Common myeloid progenitor, CD34-positive (primary cell): Measurements from ENCODE around the gene USH2A.

ENCODE experiments used
- CTCF ChIA-PET: fragments of 350-600 bp; sonication (Branson Sonifier 250); formaldehyde crosslinking; loops from one replicate; lab custom pipeline; 2021; ENCODE audit warnings: antibody characterized with exemption; lab: Charles Lee
- POLR2A ChIA-PET: fragments of 350-600 bp; sonication (Branson Sonifier 250); formaldehyde crosslinking; loops from one replicate; lab custom pipeline; 2021; ENCODE audit warnings: antibody characterized with exemption; lab: Charles Lee
- DNase-seq, 3 donors: peaks; one replicate each; pipeline versions ENCODE4 v3.0.0 to v3.0.0-alpha.2; 2013
- H3K27ac ChIP-seq, 2 experiments: 1 replicate in 1 of 2; 2 replicates in 1 of 2; pipeline ENCODE4 v1.7.0; 2013; ENCODE audit warnings: inconsistent platforms in 2 of 2, low read length in 2 of 2, mild to moderate bottlenecking in 2 of 2, low read depth in 1 of 2, moderate library complexity in 1 of 2; ENCODE audit not compliant: severe bottlenecking in 2 of 2, insufficient read depth in 1 of 2, poor library complexity in 1 of 2
- H3K27me3 ChIP-seq, 5 experiments: replicated peaks in 2 of 5; 1 replicate in 3 of 5; 2 replicates in 2 of 5; pipeline versions ENCODE4 v1.6.1 to v1.7.0; 2013; ENCODE audit warnings: low read length in 4 of 5, mild to moderate bottlenecking in 2 of 5, moderate library complexity in 2 of 5, inconsistent platforms in 1 of 5; ENCODE audit not compliant: insufficient read depth in 5 of 5, control insufficient read depth in 4 of 5
- H3K36me3 ChIP-seq, 4 experiments: 1 replicate in 2 of 4; 2 replicates in 2 of 4; pipeline versions ENCODE4 v1.6.1 to v1.7.0; 2013; ENCODE audit warnings: low read length in 3 of 4, control low read depth in 1 of 4, mild to moderate bottlenecking in 1 of 4; ENCODE audit not compliant: control insufficient read depth in 4 of 4, insufficient read depth in 4 of 4
- H3K4me1 ChIP-seq, 4 experiments: 1 replicate in 3 of 4; 2 replicates in 1 of 4; pipeline versions ENCODE4 v1.6.1 to v1.7.1; 2013; ENCODE audit warnings: low read length in 3 of 4, mild to moderate bottlenecking in 3 of 4, control low read depth in 1 of 4, inconsistent platforms in 1 of 4, moderate library complexity in 1 of 4; ENCODE audit not compliant: control insufficient read depth in 4 of 4, insufficient read depth in 4 of 4; ENCODE audit errors: control extremely low read depth in 1 of 4
- H3K4me3 ChIP-seq, 7 experiments: 1 replicate in 4 of 7; 2 replicates in 3 of 7; pipeline versions ENCODE4 v1.5.1 to v1.7.0; 2013; ENCODE audit warnings: mild to moderate bottlenecking in 7 of 7, low read length in 6 of 7, moderate library complexity in 6 of 7, inconsistent platforms in 2 of 7, low read depth in 2 of 7, control low read depth in 1 of 7; ENCODE audit not compliant: insufficient read depth in 4 of 7, control insufficient read depth in 1 of 7; ENCODE audit errors: extremely low read depth in 1 of 7
- H3K9me3 ChIP-seq, 5 experiments: 1 replicate in 4 of 5; 2 replicates in 1 of 5; pipeline versions ENCODE4 v1.6.1 to v1.7.1; 2013; ENCODE audit warnings: low read length in 4 of 5, mild to moderate bottlenecking in 2 of 5, inconsistent platforms in 1 of 5, low read depth in 1 of 5, moderate library complexity in 1 of 5; ENCODE audit not compliant: control insufficient read depth in 4 of 5, insufficient read depth in 2 of 5; ENCODE audit errors: control extremely low read depth in 1 of 5
- WGBS: methylation state at CpG from one replicate; pipeline ENCODE4 v1.1.5; 2013; ENCODE audit not compliant: insufficient coverage; 5-methylcytosine and 5-hydroxymethylcytosine counted together

USH2A gene

GRCh38 chr1:215730600-215730999 is 692.6 kb downstream of the USH2A start:
- H3K36me3 ChIP-seq = no peaks in the 10 kb centered on the region
- 94% methylated on average over 3 of the region's 3 CpGs for WGBS
- ChIA-PET POLR2A (no interaction called here), CTCF (no interaction called here)
- no peak overlapping the region for H3K27ac ChIP-seq
- H3K4me1 ChIP-seq = no peaks in the 10 kb centered on the region
- no peaks in the 10 kb centered on the region for H3K27me3 ChIP-seq
- H3K4me3 ChIP-seq = no peak overlapping the region
- no peak for DNase-seq
- no peaks in the 10 kb centered on the region for H3K9me3 ChIP-seq

- ChIA-PET POLR2A (no interaction called here), CTCF (no interaction called here)
- Histone ChIP-seq H3K4me1 (no peaks in the 10 kb centered on the region), H3K4me3 (no peak overlapping the region), H3K9me3 (no peaks in the 10 kb centered on the region), H3K27me3 (no peaks in the 10 kb centered on the region), H3K27ac (no peak overlapping the region), H3K36me3 (no peaks in the 10 kb centered on the region)
- 90% methylated on average over 2 of the region's 3 CpGs for WGBS
- no peak for DNase-seq
Observed at GRCh38 chr1:215728169-215728568, 695.1 kb downstream of the USH2A start.

- no peak overlapping the region for H3K27ac ChIP-seq
- CTCF ChIA-PET = no interaction called here
- H3K4me1 ChIP-seq = no peaks in the 10 kb centered on the region
- no peak overlapping the region for H3K4me3 ChIP-seq
- POLR2A ChIA-PET = no interaction called here
- no peaks in the 10 kb centered on the region for H3K36me3 ChIP-seq
- no peaks in the 10 kb centered on the region for H3K27me3 ChIP-seq
- DNase-seq = no peak
- H3K9me3 ChIP-seq = no peaks in the 10 kb centered on the region
Observed at GRCh38 chr1:215720126-215720525, 703.1 kb downstream of the USH2A start.

- CTCF ChIA-PET = no interaction called here
- Histone ChIP-seq H3K4me1 (no peaks in the 10 kb centered on the region), H3K9me3 (no peaks in the 10 kb centered on the region), H3K27me3 (no peaks in the 10 kb centered on the region), H3K27ac (no peak overlapping the region), H3K36me3 (no peaks in the 10 kb centered on the region), H3K4me3 (no peak overlapping the region)
- POLR2A ChIA-PET = no interaction called here
- DNase-seq = no peak
Observed at GRCh38 chr1:215719552-215719951, 703.7 kb downstream of the USH2A start.

- DNase-seq = no peak
- Histone ChIP-seq H3K4me1 (no peaks in the 10 kb centered on the region), H3K27me3 (peaks cover 0 to 2% (median 0%) of the 10 kb centered on the region in 5 experiments), H3K27ac (no peak overlapping the region), H3K4me3 (no peak overlapping the region), H3K9me3 (no peaks in the 10 kb centered on the region), H3K36me3 (no peaks in the 10 kb centered on the region)
- no CpG with 5 or more reads among the region's 3 CpGs for WGBS
- ChIA-PET CTCF (no interaction called here), POLR2A (no interaction called here)
Observed at GRCh38 chr1:215718575-215719287, 704.5 kb downstream of the USH2A start.

GRCh38 chr1:215717677-215718426 is 705.4 kb downstream of the USH2A start:
- no peak for DNase-seq
- 100% methylated on average over 1 of the region's 4 CpGs for WGBS
- CTCF ChIA-PET = no interaction called here

GRCh38 chr1:215710899-215711225 is 712.4 kb downstream of the USH2A start:
- CTCF ChIA-PET = no interaction called here
- POLR2A ChIA-PET = no interaction called here
- Histone ChIP-seq H3K4me1 (no peaks in the 10 kb centered on the region), H3K36me3 (no peaks in the 10 kb centered on the region), H3K4me3 (no peak overlapping the region), H3K9me3 (no peaks in the 10 kb centered on the region), H3K27ac (no peak overlapping the region), H3K27me3 (peaks cover 0 to 2% (median 0%) of the 10 kb centered on the region in 5 experiments)
- DNase-seq = no peak
- WGBS = no CpG with 5 or more reads among the region's 4 CpGs

More at GRCh38 chr1:215717677-215718426, 705.4 kb downstream of the USH2A start:
- Histone ChIP-seq H3K4me3 (no peak overlapping the region), H3K9me3 (no peaks in the 10 kb centered on the region), H3K4me1 (no peaks in the 10 kb centered on the region), H3K27ac (no peak overlapping the region), H3K36me3 (no peaks in the 10 kb centered on the region), H3K27me3 (peaks cover 0 to 2% (median 0%) of the 10 kb centered on the region in 5 experiments)
- POLR2A ChIA-PET = no interaction called here
